Stimulated activated CD8-positive, alpha-beta memory T cell treated with anti-CD3 and anti-CD28 coated beads, Interleukin-7, amount 100 ng/mL, for 24 hours (primary cell): ENCODE data around the gene PTPRB.

Experiments
- DNase-seq: peaks from one replicate; pipeline ENCODE4 v3.0.0-alpha.2; 2020; ENCODE audit warnings: low read depth

Gene PTPRB

GRCh38 chr12:70592664-70593063 lies 44.6 kb downstream of the PTPRB start:
- DNase-seq: no peak

DNA sequence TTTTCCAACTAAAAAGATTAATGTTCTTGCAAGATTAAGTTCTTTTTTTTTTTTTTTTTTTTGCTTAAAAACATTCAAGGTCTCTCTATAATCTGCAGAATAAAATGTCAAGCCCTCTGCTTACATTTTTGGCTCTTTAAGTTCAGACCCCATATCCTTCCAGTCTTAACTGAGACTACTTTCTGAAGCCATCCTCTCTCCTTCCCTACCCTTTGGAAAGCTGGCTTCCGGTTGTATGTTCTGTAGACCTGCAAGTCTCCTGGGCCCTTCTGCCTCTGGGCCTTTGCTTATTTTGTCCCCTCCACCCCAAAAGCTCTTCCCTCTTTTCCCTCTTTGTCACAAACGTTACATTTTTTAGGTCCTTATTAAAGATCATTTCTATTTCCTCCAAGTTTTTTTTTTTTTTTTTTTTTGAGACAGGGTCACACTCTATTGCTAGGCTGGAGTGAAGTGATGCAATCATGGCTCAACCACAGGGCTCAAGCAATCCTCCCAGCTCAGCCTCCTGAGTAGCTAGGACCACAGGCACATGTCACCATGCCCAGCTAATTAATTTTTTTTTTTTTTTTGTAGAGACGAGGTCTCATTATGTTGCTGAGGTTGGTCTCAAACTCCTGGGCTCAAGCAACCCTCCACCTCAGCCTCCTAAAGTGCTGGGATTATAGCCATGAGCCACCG lies 46.5 kb downstream of the PTPRB start:
- no peak for DNase-seq

- DNase-seq: peak; percentile 15
Observed at GRCh38 chr12:70590051-70590450, 47.2 kb downstream of the PTPRB start.

GRCh38 chr12:70584332-70584731 lies 52.9 kb downstream of the PTPRB start:
- no peak for DNase-seq

GRCh38 chr12:70583251-70583650 lies 54.0 kb downstream of the PTPRB start:
- DNase-seq: no peak

DNA sequence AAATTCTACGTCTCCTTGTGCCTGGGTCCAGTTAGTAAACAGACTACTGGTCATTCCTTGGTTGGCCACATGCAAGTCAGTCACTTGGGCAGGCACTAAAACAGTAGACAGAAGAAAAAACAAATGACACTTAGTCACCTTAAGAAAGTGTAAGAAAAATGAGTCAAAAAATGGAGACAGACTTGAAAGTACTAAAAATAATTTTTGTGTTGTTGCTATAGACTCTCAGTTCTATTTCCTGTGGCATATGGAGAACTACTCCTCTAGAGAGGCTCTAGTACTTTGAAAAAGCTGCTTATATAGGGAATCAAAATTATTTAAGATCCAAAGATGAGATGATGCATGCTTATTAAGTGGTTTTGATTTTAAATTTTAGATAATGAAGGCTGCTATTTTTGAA lies 56.0 kb downstream of the PTPRB start:
- no peak for DNase-seq

GRCh38 chr12:70577283-70577634 lies 60.0 kb downstream of the PTPRB start:
- no peak for DNase-seq

DNA sequence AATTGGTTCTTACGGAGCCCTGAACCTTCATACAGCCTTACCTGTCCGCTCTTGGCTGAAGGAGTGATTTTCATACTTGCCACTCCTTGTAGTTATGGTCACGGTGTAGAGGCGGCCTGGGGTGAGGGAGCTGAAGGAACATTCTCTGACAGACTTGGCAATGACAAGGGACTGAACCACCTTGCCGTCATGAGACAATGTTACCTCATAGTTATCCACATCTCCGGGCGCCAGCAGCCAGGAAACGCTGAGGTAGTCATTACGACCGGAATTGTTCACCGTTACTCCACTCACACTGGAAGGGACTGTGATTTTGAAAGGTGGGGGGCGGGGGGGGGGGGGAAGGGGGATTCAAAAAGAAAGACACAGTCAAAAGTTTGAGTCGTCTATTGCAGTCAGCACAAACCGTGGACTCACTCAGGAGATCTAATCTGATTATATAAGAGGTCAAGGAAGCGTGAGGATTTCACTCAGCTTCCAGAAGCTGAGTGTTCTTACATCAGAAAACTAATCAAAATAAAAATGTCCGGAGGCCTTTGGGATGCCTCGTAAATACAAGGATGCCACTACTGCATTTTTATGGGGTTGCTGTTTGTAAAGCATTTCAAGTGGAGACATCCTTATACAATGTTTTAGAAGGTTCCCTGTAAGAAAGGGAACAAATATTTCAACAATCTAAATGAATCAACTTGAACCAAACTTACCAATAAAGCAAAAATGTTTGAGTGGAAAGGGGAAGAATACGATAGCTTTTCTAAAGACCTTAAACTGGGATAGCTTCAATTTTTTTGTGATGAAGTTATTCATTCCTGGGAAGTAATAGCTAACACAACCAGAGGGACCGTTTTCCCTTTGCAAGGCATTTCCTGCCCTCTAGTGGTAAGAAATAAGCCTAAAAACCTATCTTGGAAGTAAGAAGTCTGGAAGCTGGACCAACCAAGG lies 60.6 kb downstream of the PTPRB start:
- no peak for DNase-seq

GRCh38 chr12:70571705-70572268 lies 65.4 kb downstream of the PTPRB start:
- no peak for DNase-seq

DNA sequence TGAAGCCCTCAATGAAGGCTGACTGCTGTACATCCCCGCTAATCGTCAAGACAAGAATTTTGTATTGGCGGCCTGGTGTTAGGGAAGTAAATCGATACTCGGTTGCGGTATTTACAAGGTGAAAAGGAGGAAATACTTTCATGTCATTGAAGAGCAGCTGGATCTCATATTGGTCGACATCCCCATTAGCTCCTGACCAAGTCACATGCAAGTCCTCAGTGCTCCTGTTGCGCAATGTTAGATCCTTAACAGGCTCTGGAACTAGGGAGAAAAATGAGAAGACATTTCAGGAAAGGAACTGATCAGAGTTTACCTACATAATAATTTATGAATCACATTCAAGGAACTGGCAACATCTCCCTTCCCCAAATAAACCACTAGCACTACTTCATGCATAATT lies 66.2 kb downstream of the PTPRB start:
- no peak for DNase-seq

- no peak for DNase-seq
Observed at GRCh38 chr12:70561550-70561949, 75.7 kb downstream of the PTPRB start.

- DNase-seq: no peak
Observed at GRCh38 chr12:70560671-70561070, 76.6 kb downstream of the PTPRB start.

GRCh38 chr12:70559390-70559789 lies 77.8 kb downstream of the PTPRB start:
- no peak for DNase-seq

GRCh38 chr12:70557583-70558191 lies 79.5 kb downstream of the PTPRB start:
- no peak for DNase-seq

GRCh38 chr12:70556179-70556869 lies 80.9 kb downstream of the PTPRB start:
- DNase-seq: no peak

- no peak for DNase-seq
Observed at GRCh38 chr12:70555081-70555480, 82.1 kb downstream of the PTPRB start.

DNA sequence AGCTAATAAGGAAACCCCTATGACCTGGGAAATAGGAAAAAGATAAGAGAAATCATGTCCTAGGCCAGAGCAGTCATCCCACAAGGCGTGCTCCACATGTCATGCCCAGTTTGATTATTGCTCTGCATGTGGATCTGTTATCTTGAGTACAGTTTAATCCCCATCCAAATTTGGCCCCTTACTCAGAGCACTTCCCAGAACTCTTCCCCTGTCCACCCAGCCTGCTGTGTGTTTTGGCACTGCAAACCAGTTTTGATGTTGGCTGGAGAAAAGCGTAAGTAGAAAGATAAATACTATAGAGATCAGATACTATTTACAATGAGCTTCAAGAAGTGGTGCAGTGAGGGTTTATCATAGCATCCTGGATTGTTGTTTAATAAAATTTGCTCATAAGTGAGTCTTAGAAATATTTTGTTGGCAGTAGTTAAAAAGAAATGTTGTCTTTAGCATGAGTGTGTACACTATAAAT lies 83.8 kb downstream of the PTPRB start:
- DNase-seq: no peak

- DNase-seq: no peak
Observed at GRCh38 chr12:70551731-70552130, 85.5 kb downstream of the PTPRB start.

- no peak for DNase-seq
Observed at GRCh38 chr12:70550180-70550577, 87.0 kb downstream of the PTPRB start.

- DNase-seq: no peak
Observed at GRCh38 chr12:70549340-70550179, 87.7 kb downstream of the PTPRB start.

GRCh38 chr12:70543444-70543843 lies 93.8 kb downstream of the PTPRB start:
- no peak for DNase-seq
